Left renal pelvis (tissue), 4 donors: Measurements from ENCODE around the gene ABCG4. TPM values are rescaled to one million over a fixed set of nuclear protein-coding genes. Genes with fewer than 3 reads are reported as not detected.
A peak's percentile ranks its signal among the peaks of the same experiment; 100 is the strongest.
"Not testable (repeated sequence)": the region's sequence is repeated elsewhere in the genome, so short reads cannot be mapped to it uniquely, and the experiment has no call there.

Source experiments
- DNase-seq, 4 donors: peaks; one replicate each; pipeline ENCODE4 v3.0.0-alpha.2; 2013; ENCODE audit warnings: low read depth in 4 of 4, low spot score in 3 of 4
- polyA plus RNA-seq, 4 donors: library from polyadenylated mRNA; unstranded; fragments of 120-200 nt; gene quantifications; one replicate each; pipeline ENCODE4 v1.2.1, GENCODE V29; 2013; ENCODE audit not compliant: insufficient read length in 4 of 4

Gene ABCG4
- polyA plus RNA-seq, 4 donors, result 0.63 to 1.2 (median 0.88) TPM

GRCh38 chr11:119180729-119181676 is 32.2 kb downstream of the ABCG4 start:
- DNase-seq, result no peak

- DNase-seq, result no peak
Measured at GRCh38 chr11:119181677-119182412, 33.0 kb downstream of the ABCG4 start.

- not testable (repeated sequence) for DNase-seq
Measured at GRCh38 chr11:119184399-119184798, 35.5 kb downstream of the ABCG4 start.

GRCh38 chr11:119185981-119186634 is 37.3 kb downstream of the ABCG4 start:
- no peak for DNase-seq

GRCh38 chr11:119187123-119187892 is 38.5 kb downstream of the ABCG4 start:
- DNase-seq, result no peak

GRCh38 chr11:119188067-119188466 is 39.2 kb downstream of the ABCG4 start:
- no peak for DNase-seq

GRCh38 chr11:119188887-119189286 is 40.0 kb downstream of the ABCG4 start:
- DNase-seq, result no peak

- DNase-seq, result no peak
Measured at GRCh38 chr11:119189393-119189792, 40.5 kb downstream of the ABCG4 start.

- DNase-seq, result no peak
Measured at GRCh38 chr11:119190531-119190930, 41.7 kb downstream of the ABCG4 start.

- DNase-seq, result not testable (repeated sequence)
Measured at GRCh38 chr11:119191265-119191664, 42.4 kb downstream of the ABCG4 start.

- DNase-seq, result no peak
Measured at GRCh38 chr11:119192111-119192510, 43.3 kb downstream of the ABCG4 start.

GRCh38 chr11:119193001-119193400 is 44.1 kb downstream of the ABCG4 start:
- no peak for DNase-seq

GRCh38 chr11:119193626-119194025 is 44.8 kb downstream of the ABCG4 start:
- no peak for DNase-seq

GRCh38 chr11:119194811-119195440 is 46.1 kb downstream of the ABCG4 start:
- DNase-seq, result no peak

- DNase-seq, result no peak
Measured at GRCh38 chr11:119195680-119196079, 46.8 kb downstream of the ABCG4 start.

GRCh38 chr11:119196833-119197483 is 48.1 kb downstream of the ABCG4 start:
- peak in 3 of 4 donors; percentile 64 to 75 (median 73) for DNase-seq

GRCh38 chr11:119198925-119199324 is 50.1 kb downstream of the ABCG4 start:
- DNase-seq, result no peak

GRCh38 chr11:119201236-119201635 is 52.4 kb downstream of the ABCG4 start:
- not testable (repeated sequence) for DNase-seq

- DNase-seq, result no peak
Measured at GRCh38 chr11:119202554-119202953, 53.7 kb downstream of the ABCG4 start.
